ENCODE results near the gene HBQ1. TPM values are rescaled to one million over a fixed set of nuclear protein-coding genes. Genes with fewer than 3 reads are reported as not detected.

The HBQ1 gene
- total RNA-seq, 1 donor from 2014 or later, result 0.96 TPM

DNA sequence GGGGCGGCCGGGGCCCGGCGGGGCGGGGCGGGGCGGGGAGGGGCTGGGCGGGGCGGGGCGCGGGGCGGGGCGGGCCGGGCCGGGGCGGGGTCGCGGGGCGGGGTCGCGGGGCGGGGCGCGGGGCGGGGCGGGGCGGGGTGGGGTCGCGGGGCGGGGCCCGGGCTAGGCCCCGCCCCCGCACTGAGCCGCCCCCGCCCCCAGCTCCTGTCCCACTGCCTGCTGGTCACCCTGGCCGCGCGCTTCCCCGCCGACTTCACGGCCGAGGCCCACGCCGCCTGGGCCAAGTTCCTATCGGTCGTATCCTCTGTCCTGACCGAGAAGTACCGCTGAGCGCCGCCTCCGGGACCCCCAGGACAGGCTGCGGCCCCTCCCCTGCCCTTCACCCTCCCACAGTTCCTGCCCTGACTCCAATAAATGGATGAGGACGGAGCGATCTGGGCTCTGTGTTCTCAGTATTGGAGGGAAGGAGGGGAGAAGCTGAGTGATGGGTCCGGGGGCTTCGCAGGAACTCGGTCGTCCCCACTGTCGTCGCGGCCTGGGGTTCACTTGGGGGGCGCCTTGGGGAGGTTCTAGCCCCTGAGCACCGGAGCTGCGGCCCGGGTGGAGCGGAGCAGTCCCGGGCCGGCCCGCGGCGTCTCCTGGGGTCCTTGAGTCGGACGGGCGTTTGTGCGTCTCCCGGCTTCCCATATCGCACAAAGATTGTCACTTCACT lies 15.3 kb upstream of the HBQ1 start:
- Histone ChIP-seq H3K27me3 (ENCODE audit: control insufficient read depth, insufficient read depth, low read length) (peaks cover 52% of the 10 kb centered on the region), H3K4me3 (ENCODE audit: low read depth, low read length) (no peak overlapping the region), H3K36me3 (ENCODE audit: control insufficient read depth, insufficient read depth, low read length) (no peaks in the 10 kb centered on the region)
- TF ChIP-seq, protein P1, sequence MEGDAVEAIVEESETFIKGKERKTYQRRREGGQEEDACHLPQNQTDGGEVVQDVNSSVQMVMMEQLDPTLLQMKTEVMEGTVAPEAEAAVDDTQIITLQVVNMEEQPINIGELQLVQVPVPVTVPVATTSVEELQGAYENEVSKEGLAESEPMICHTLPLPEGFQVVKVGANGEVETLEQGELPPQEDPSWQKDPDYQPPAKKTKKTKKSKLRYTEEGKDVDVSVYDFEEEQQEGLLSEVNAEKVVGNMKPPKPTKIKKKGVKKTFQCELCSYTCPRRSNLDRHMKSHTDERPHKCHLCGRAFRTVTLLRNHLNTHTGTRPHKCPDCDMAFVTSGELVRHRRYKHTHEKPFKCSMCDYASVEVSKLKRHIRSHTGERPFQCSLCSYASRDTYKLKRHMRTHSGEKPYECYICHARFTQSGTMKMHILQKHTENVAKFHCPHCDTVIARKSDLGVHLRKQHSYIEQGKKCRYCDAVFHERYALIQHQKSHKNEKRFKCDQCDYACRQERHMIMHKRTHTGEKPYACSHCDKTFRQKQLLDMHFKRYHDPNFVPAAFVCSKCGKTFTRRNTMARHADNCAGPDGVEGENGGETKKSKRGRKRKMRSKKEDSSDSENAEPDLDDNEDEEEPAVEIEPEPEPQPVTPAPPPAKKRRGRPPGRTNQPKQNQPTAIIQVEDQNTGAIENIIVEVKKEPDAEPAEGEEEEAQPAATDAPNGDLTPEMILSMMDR (IDR thresholded peaks at IDR 0.05; ENCODE audit: insufficient read depth, low read length, poor library complexity, severe bottlenecking), result no peak
- DNase-seq (ENCODE audit: low read depth), result no peak

DNA sequence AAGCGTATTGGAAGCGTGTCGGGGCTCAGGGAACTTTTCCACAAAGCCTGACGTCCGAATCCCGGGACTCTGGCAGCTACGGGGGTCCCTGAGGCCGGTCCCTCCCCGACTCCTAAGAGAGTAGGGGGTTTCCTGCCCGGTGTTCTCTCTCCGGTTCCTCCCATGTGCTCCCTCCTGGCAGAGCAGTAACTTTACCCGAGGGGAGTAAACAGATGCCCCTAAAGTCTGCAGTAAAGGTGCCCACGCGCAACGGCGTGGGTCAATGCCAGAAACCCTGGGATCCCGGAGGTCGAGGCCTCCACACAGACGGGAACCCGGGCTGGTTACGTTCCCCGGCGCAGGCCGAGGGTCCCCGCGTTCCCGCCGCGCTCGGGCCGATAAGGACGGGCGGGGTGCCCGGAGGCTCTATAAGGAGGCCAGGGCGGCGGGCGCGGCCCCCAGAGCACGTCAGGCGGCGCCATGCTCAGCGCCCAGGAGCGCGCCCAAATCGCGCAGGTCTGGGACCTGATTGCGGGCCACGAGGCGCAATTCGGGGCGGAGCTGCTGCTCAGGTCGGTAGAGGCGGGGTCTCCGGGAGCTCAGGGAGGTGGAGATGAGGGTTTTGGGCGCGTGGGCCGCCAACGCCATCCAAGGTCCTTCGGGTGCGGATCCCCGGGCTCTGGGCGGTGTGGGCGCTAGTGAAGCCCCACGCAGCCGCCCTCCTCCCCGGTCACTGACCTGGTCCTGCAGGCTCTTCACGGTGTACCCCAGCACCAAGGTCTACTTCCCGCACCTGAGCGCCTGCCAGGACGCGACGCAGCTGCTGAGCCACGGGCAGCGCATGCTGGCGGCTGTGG lies 14.5 kb upstream of the HBQ1 start, which contains the start of gene HBM:
TSS of gene HBM (plus strand) at position 440 of the 836 bp plus-strand sequence. CDS start at position 460, 20 bp downstream.
- DNase-seq (ENCODE audit: low read depth), result no peak
- no peak within 1 kb of the TSS for H3K4me3 ChIP-seq (ENCODE audit: low read depth, low read length)
- TF ChIP-seq, protein P1 (IDR thresholded peaks at IDR 0.05; ENCODE audit: insufficient read depth, low read length, poor library complexity, severe bottlenecking), result no peak
- H3K36me3 ChIP-seq (ENCODE audit: control insufficient read depth, insufficient read depth, low read length), result no peaks in the 10 kb centered on the region
- peaks cover 55% of the 10 kb centered on the region for H3K27me3 ChIP-seq (ENCODE audit: control insufficient read depth, insufficient read depth, low read length)

DNA sequence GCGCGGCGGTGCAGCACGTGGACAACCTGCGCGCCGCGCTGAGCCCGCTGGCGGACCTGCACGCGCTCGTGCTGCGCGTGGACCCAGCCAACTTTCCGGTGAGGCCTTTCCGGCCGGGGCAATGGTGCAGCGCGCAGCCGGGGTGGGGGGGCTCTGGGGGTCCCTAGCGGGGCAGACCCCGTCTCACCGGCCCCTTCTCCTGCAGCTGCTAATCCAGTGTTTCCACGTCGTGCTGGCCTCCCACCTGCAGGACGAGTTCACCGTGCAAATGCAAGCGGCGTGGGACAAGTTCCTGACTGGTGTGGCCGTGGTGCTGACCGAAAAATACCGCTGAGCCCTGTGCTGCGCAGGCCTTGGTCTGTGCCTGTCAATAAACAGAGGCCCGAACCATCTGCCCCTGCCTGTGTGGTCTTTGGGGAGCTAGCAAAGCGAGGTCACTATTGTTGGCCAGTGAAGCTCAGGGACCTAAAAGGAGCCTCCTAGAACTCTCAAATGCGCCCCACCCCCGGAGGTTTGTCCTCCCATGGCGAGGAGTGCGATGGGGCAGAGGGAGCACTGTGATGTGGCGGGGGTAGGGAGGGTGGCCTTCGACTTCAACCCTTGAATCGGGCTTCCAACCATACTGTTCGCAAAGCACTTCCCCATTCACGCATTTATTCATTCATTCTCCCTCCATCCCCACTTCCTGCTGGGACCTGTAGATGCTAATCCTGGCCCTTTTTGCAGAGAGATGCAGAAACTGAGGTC lies 13.7 kb upstream of the HBQ1 start:
- no peak for DNase-seq (ENCODE audit: low read depth)
- H3K36me3 ChIP-seq (ENCODE audit: control insufficient read depth, insufficient read depth, low read length), result no peaks in the 10 kb centered on the region
- TF ChIP-seq, protein P1 (IDR thresholded peaks at IDR 0.05; ENCODE audit: insufficient read depth, low read length, poor library complexity, severe bottlenecking), result no peak
- peaks cover 55% of the 10 kb centered on the region for H3K27me3 ChIP-seq (ENCODE audit: control insufficient read depth, insufficient read depth, low read length)
- no peak overlapping the region for H3K4me3 ChIP-seq (ENCODE audit: low read depth, low read length)

DNA sequence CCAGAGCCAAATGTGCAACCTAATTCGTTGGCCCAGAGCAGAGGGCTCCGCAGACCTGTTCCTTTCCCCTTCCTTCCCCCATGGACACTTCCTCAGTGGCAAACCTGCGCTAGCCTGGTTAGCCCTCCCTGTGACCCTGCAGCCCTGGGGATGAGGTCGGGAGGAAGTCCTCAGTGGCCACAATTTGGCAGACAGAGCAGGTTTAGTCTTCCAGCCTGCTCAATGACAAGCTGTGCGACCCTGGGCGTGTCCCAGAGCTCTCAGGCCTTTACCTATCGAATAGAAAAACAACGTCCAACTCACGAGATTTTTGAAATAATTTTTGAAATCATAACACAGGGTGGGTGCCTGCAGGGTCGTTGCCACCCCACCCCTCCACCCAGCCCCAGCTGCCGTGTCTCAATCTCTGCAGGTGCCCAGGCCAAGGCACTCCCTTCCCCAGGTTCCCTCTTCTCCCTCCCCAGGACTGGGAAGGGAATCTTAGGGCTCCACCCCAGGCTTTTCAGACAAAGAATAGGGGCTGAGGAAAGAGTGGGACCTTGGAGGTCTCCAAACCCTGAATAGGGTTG lies 13.1 kb upstream of the HBQ1 start:
- no peak for DNase-seq (ENCODE audit: low read depth)
- no peaks in the 10 kb centered on the region for H3K36me3 ChIP-seq (ENCODE audit: control insufficient read depth, insufficient read depth, low read length)
- peaks cover 58% of the 10 kb centered on the region for H3K27me3 ChIP-seq (ENCODE audit: control insufficient read depth, insufficient read depth, low read length)
- TF ChIP-seq, protein P1 (IDR thresholded peaks at IDR 0.05; ENCODE audit: insufficient read depth, low read length, poor library complexity, severe bottlenecking), result no peak
- H3K4me3 ChIP-seq (ENCODE audit: low read depth, low read length), result no peak overlapping the region

DNA sequence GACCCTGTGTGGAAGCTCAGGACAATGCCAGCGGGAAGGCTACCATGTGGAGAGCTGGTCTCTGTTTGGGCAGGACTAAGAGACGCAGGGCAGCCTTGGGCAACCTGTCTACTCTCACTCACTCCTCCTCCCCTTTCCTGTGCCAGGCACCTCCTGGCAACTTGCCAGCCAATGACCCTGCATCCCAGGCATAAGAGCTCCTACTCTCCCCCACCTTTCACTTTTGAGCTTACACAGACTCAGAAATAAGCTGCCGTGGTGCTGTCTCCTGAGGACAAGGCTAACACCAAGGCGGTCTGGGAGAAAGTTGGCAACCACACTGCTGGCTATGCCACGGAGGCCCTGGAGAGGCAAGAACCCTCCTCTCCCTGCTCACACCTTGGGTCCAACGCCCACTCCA lies 11.8 kb upstream of the HBQ1 start:
- H3K4me3 ChIP-seq (ENCODE audit: low read depth, low read length), result no peak overlapping the region
- TF ChIP-seq, protein P1 (IDR thresholded peaks at IDR 0.05; ENCODE audit: insufficient read depth, low read length, poor library complexity, severe bottlenecking), result no peak
- H3K36me3 ChIP-seq (ENCODE audit: control insufficient read depth, insufficient read depth, low read length), result no peaks in the 10 kb centered on the region
- peaks cover 60% of the 10 kb centered on the region for H3K27me3 ChIP-seq (ENCODE audit: control insufficient read depth, insufficient read depth, low read length)
- DNase-seq (ENCODE audit: low read depth), result no peak
